ENCODE measurements around the gene TRIM26.
A peak's percentile ranks its signal among the peaks of the same experiment; 100 is the strongest.

TRIM26 gene

GRCh38 chr6:30198166-30199084 is 14.8 kb downstream of the TRIM26 start:
- Histone ChIP-seq H3K9ac (ENCODE audit: low read depth, low read length, poor library complexity) (peak overlapping the region; percentile 12), H3K4me3 (ENCODE audit: low read length in 2 of 2) (peak overlapping the region in 1 of 2 donors; percentile 24)

GRCh38 chr6:30196376-30196775 is 16.8 kb downstream of the TRIM26 start:
- Histone ChIP-seq H3K27me3 (ENCODE audit: control insufficient read depth in 3 of 3, insufficient read depth in 3 of 3, low read depth in 1 of 3, low read length in 3 of 3) (no peaks in the 10 kb centered on the region), H3K4me2 (ENCODE audit: insufficient read depth, low read length, poor library complexity, severe bottlenecking) (no peak overlapping the region), H2BK15ac (ENCODE audit: low read length) (no peak overlapping the region), H3K9ac (ENCODE audit: low read depth, low read length, poor library complexity) (no peak overlapping the region), H3K27ac (replicated peaks; ENCODE audit: low read length) (no peak overlapping the region), H4K91ac (ENCODE audit: low read depth, low read length, poor library complexity) (no peak overlapping the region), H3K14ac (ENCODE audit: low read length) (no peak overlapping the region), H2AK5ac (ENCODE audit: low read depth, low read length) (no peak overlapping the region), H2BK5ac (ENCODE audit: low read length) (no peak overlapping the region), H3K4ac (ENCODE audit: low read length) (no peak overlapping the region), H3K9me3 (replicated peaks in 1 of 2; ENCODE audit: control insufficient read depth in 2 of 2, insufficient read depth in 1 of 2, low read depth in 1 of 2, low read length in 2 of 2) (no peaks in the 10 kb centered on the region), H2AFZ (ENCODE audit: low read length) (no peak overlapping the region), H3K4me1 (ENCODE audit: control insufficient read depth in 2 of 2, insufficient read depth in 1 of 2, low read depth in 1 of 2, low read length in 2 of 2) (peaks cover 0 to 1% of the 10 kb centered on the region in 2 donors), H3K23ac (ENCODE audit: low read depth, low read length, poor library complexity) (peak overlapping the region; percentile 46), H4K8ac (ENCODE audit: low read depth, low read length) (no peak overlapping the region), H3K36me3 (replicated peaks in 1 of 2; ENCODE audit: control insufficient read depth in 2 of 2, insufficient read depth in 2 of 2, low read length in 2 of 2) (peaks cover 4 to 92% of the 10 kb centered on the region in 2 donors), H3K4me3 (ENCODE audit: low read length in 2 of 2) (no peak overlapping the region), H3K18ac (ENCODE audit: low read length) (no peak overlapping the region), H2BK12ac (ENCODE audit: low read length) (no peak overlapping the region), H3K79me1 (ENCODE audit: low read depth, low read length) (peaks cover 2% of the 10 kb centered on the region), H2BK120ac (ENCODE audit: low read depth, low read length) (no peak overlapping the region)
- no CpG with 5 or more reads among the region's 12 CpGs for WGBS, 2 donors (ENCODE audit: extremely low coverage in 2 of 2, insufficient read length in 2 of 2, insufficient replicate concordance in 1 of 2)
- no peak for DNase-seq (ENCODE audit: low spot score)

More at GRCh38 chr6:30198166-30199084, 14.8 kb downstream of the TRIM26 start:
- Histone ChIP-seq H3K27me3 (ENCODE audit: control insufficient read depth in 3 of 3, insufficient read depth in 3 of 3, low read depth in 1 of 3, low read length in 3 of 3) (no peaks in the 10 kb centered on the region), H4K8ac (ENCODE audit: low read depth, low read length) (no peak overlapping the region), H3K9me3 (replicated peaks in 1 of 2; ENCODE audit: control insufficient read depth in 2 of 2, insufficient read depth in 1 of 2, low read depth in 1 of 2, low read length in 2 of 2) (no peaks in the 10 kb centered on the region), H3K23ac (ENCODE audit: low read depth, low read length, poor library complexity) (no peak overlapping the region), H2BK15ac (ENCODE audit: low read length) (no peak overlapping the region), H3K18ac (ENCODE audit: low read length) (no peak overlapping the region), H3K4me2 (ENCODE audit: insufficient read depth, low read length, poor library complexity, severe bottlenecking) (no peak overlapping the region), H3K27ac (replicated peaks; ENCODE audit: low read length) (no peak overlapping the region), H3K79me1 (ENCODE audit: low read depth, low read length) (no peaks in the 10 kb centered on the region), H4K91ac (ENCODE audit: low read depth, low read length, poor library complexity) (no peak overlapping the region), H2BK120ac (ENCODE audit: low read depth, low read length) (no peak overlapping the region), H2AFZ (ENCODE audit: low read length) (no peak overlapping the region), H3K14ac (ENCODE audit: low read length) (no peak overlapping the region), H3K4ac (ENCODE audit: low read length) (no peak overlapping the region), H2BK5ac (ENCODE audit: low read length) (peak overlapping the region; percentile 13), H2AK5ac (ENCODE audit: low read depth, low read length) (no peak overlapping the region), H3K36me3 (replicated peaks in 1 of 2; ENCODE audit: control insufficient read depth in 2 of 2, insufficient read depth in 2 of 2, low read length in 2 of 2) (peaks cover 4 to 92% of the 10 kb centered on the region in 2 donors), H3K4me1 (ENCODE audit: control insufficient read depth in 2 of 2, insufficient read depth in 1 of 2, low read depth in 1 of 2, low read length in 2 of 2) (peaks cover 0 to 1% of the 10 kb centered on the region in 2 donors), H2BK12ac (ENCODE audit: low read length) (no peak overlapping the region)
- DNase-seq (ENCODE audit: low spot score): no peak
- WGBS, 2 donors (ENCODE audit: extremely low coverage in 2 of 2, insufficient read length in 2 of 2, insufficient replicate concordance in 1 of 2): no CpG with 5 or more reads among the region's 34 CpGs

- Histone ChIP-seq H3K9me3 (replicated peaks in 1 of 2; ENCODE audit: control insufficient read depth in 2 of 2, insufficient read depth in 1 of 2, low read depth in 1 of 2, low read length in 2 of 2) (no peaks in the 10 kb centered on the region), H2BK15ac (ENCODE audit: low read length) (no peak overlapping the region), H4K91ac (ENCODE audit: low read depth, low read length, poor library complexity) (no peak overlapping the region), H2BK5ac (ENCODE audit: low read length) (no peak overlapping the region), H3K79me1 (ENCODE audit: low read depth, low read length) (peaks cover 2% of the 10 kb centered on the region), H2AFZ (ENCODE audit: low read length) (no peak overlapping the region), H3K4me1 (ENCODE audit: control insufficient read depth in 2 of 2, insufficient read depth in 1 of 2, low read depth in 1 of 2, low read length in 2 of 2) (peaks cover 0 to 1% of the 10 kb centered on the region in 2 donors), H3K27me3 (ENCODE audit: control insufficient read depth in 3 of 3, insufficient read depth in 3 of 3, low read depth in 1 of 3, low read length in 3 of 3) (no peaks in the 10 kb centered on the region), H3K36me3 (replicated peaks in 1 of 2; ENCODE audit: control insufficient read depth in 2 of 2, insufficient read depth in 2 of 2, low read length in 2 of 2) (peaks cover 4 to 92% of the 10 kb centered on the region in 2 donors), H3K4me2 (ENCODE audit: insufficient read depth, low read length, poor library complexity, severe bottlenecking) (no peak overlapping the region), H3K23ac (ENCODE audit: low read depth, low read length, poor library complexity) (no peak overlapping the region), H2BK120ac (ENCODE audit: low read depth, low read length) (no peak overlapping the region), H2BK12ac (ENCODE audit: low read length) (no peak overlapping the region), H3K14ac (ENCODE audit: low read length) (no peak overlapping the region), H3K18ac (ENCODE audit: low read length) (no peak overlapping the region), H3K27ac (replicated peaks; ENCODE audit: low read length) (no peak overlapping the region), H2AK5ac (ENCODE audit: low read depth, low read length) (no peak overlapping the region), H3K9ac (ENCODE audit: low read depth, low read length, poor library complexity) (no peak overlapping the region), H4K8ac (ENCODE audit: low read depth, low read length) (no peak overlapping the region), H3K4me3 (ENCODE audit: low read length in 2 of 2) (no peak overlapping the region), H3K4ac (ENCODE audit: low read length) (no peak overlapping the region)
- DNase-seq (ENCODE audit: low spot score): no peak
- no CpG with 5 or more reads among the region's 1 CpG for WGBS, 2 donors (ENCODE audit: extremely low coverage in 2 of 2, insufficient read length in 2 of 2, insufficient replicate concordance in 1 of 2)
These were observed 17.3 kb downstream of the TRIM26 start for GRCh38 chr6:30195951-30196350.
